HepG2 (cell line): ENCODE data around the gene ZBTB22. TPM values are rescaled to one million over a fixed set of nuclear protein-coding genes. Genes with fewer than 3 reads are reported as not detected.
A peak's percentile ranks its signal among the peaks of the same experiment; 100 is the strongest.

Source experiments
- CREB3 ChIP-seq: sonication (generic); formaldehyde crosslinking; IDR thresholded peaks from 2 replicates; pipeline ENCODE4 v1.5.0; 2020; ENCODE audit warnings: missing genetic modification reagents
- CREBL2 ChIP-seq: sonication (generic); formaldehyde crosslinking; IDR thresholded peaks from 2 replicates; pipeline ENCODE4 v1.8.1; 2023; ENCODE audit warnings: missing genetic modification reagents, mild to moderate bottlenecking, borderline replicate concordance
- DNMT1 ChIP-seq: sonication (generic); formaldehyde crosslinking; IDR thresholded peaks from 2 replicates; pipeline ENCODE4 v1.5.1; 2020; ENCODE audit warnings: mild to moderate bottlenecking, missing genetic modification reagents
- HIC2 ChIP-seq: sonication (generic); formaldehyde crosslinking; IDR thresholded peaks from 2 replicates; pipeline ENCODE4 v1.9.0; 2022; ENCODE audit warnings: low read depth, missing genetic modification reagents
- MAF1 ChIP-seq: sonication (generic); formaldehyde crosslinking; IDR thresholded peaks from 2 replicates; pipeline ENCODE4 v1.5.0; 2020; ENCODE audit warnings: missing genetic modification reagents, borderline replicate concordance
- MAFK ChIP-seq, 2 experiments: IDR thresholded peaks in 1 of 2; conservative IDR thresholded peaks in 1 of 2; 2 replicates each; pipeline ENCODE4 v1.6.1; 2011; ENCODE audit warnings: improper control_type of control experiment in 2 of 2, low read length in 2 of 2
- MEIS1 ChIP-seq: sonication (generic); formaldehyde crosslinking; IDR thresholded peaks from 2 replicates; pipeline ENCODE4 v1.9.0; 2021; ENCODE audit warnings: mild to moderate bottlenecking, missing genetic modification reagents, moderate library complexity, borderline replicate concordance
- MZF1 ChIP-seq: sonication (generic); formaldehyde crosslinking; IDR thresholded peaks from 2 replicates; pipeline ENCODE4 v1.8.1; 2023; ENCODE audit warnings: mild to moderate bottlenecking, missing genetic modification reagents, borderline replicate concordance
- NFE2L1 ChIP-seq: sonication (generic); formaldehyde crosslinking; IDR thresholded peaks from 2 replicates; pipeline ENCODE4 v1.4.0; 2020; ENCODE audit warnings: missing genetic modification reagents, mild to moderate bottlenecking, borderline replicate concordance
- NFIB ChIP-seq: sonication (generic); formaldehyde crosslinking; IDR thresholded peaks from 2 replicates; pipeline ENCODE4 v1.9.0; 2021; ENCODE audit warnings: missing genetic modification reagents, mild to moderate bottlenecking, borderline replicate concordance
- RBFOX2 ChIP-seq: fragments of 200-400 bp; formaldehyde crosslinking; IDR thresholded peaks from 2 replicates; pipeline ENCODE4 v1.6.1; 2017; ENCODE audit warnings: low read depth, mild to moderate bottlenecking, low read length
- SIN3A ChIP-seq: IDR thresholded peaks from 2 replicates; pipeline ENCODE4 v1.6.1; 2011; ENCODE audit warnings: low read depth, mild to moderate bottlenecking, control low read depth, low read length, borderline replicate concordance
- THYN1 ChIP-seq: sonication (generic); formaldehyde crosslinking; IDR thresholded peaks from 2 replicates; pipeline ENCODE4 v1.8.1; 2023; ENCODE audit warnings: low read depth, mild to moderate bottlenecking, moderate library complexity, missing genetic modification reagents, borderline replicate concordance
- YEATS2 ChIP-seq: sonication (generic); formaldehyde crosslinking; IDR thresholded peaks from 2 replicates; pipeline ENCODE4 v1.4.0; 2020; ENCODE audit warnings: missing genetic modification reagents, borderline replicate concordance
- ZFP82 ChIP-seq: sonication (generic); formaldehyde crosslinking; IDR thresholded peaks from 2 replicates; pipeline ENCODE4 v1.5.1; 2020; ENCODE audit warnings: mild to moderate bottlenecking, missing genetic modification reagents, borderline replicate concordance
- ZFY ChIP-seq: sonication (generic); formaldehyde crosslinking; IDR thresholded peaks from 2 replicates; pipeline ENCODE4 v1.4.0; 2020; ENCODE audit warnings: missing genetic modification reagents
- ZKSCAN1 ChIP-seq: fragments of 150-350 bp; IDR thresholded peaks from 2 replicates; pipeline ENCODE4 v1.6.1; 2014; ENCODE audit warnings: low read length
- ZNF207 ChIP-seq: fragments of 450-650 bp; IDR thresholded peaks from 2 replicates; pipeline ENCODE4 v1.6.1; 2016; ENCODE audit warnings: antibody characterized with exemption, borderline replicate concordance
- ZNF367 ChIP-seq: sonication (generic); formaldehyde crosslinking; IDR thresholded peaks from 2 replicates; pipeline ENCODE4 v1.4.0; 2020; ENCODE audit warnings: missing genetic modification reagents, borderline replicate concordance
- ZNF431 ChIP-seq: sonication (generic); formaldehyde crosslinking; IDR thresholded peaks from 2 replicates; pipeline ENCODE4 v1.9.0; 2022; ENCODE audit warnings: missing genetic modification reagents, low read depth, mild to moderate bottlenecking, borderline replicate concordance
- ZNF530 ChIP-seq: sonication (generic); formaldehyde crosslinking; IDR thresholded peaks from 2 replicates; pipeline ENCODE4 v1.5.0; 2020; ENCODE audit warnings: low read depth, mild to moderate bottlenecking, missing genetic modification reagents
- ZNF703 ChIP-seq: sonication (generic); formaldehyde crosslinking; IDR thresholded peaks from 2 replicates; pipeline ENCODE4 v1.5.1; 2020; ENCODE audit warnings: missing genetic modification reagents, mild to moderate bottlenecking, moderate library complexity, borderline replicate concordance
- ZNF891 ChIP-seq: sonication (generic); formaldehyde crosslinking; IDR thresholded peaks from 2 replicates; pipeline ENCODE4 v1.5.0; 2020; ENCODE audit warnings: mild to moderate bottlenecking, missing genetic modification reagents
- polyA plus RNA-seq, 8 experiments: library from polyadenylated mRNA; depleted of rRNA in 3 of 8; stranded (reverse) in 7 of 8; unstranded in 1 of 8; fragments of >200 nt; fragmentation: Illumina TruSeq in 4 of 8; extraction: Trizol in 4 of 8; gene quantifications; 2 replicates each; pipeline versions ENCODE4 v1.2.1 to v1.2.3, GENCODE V29; 2011 to 2016; ENCODE audit warnings: low read depth in 4 of 8, missing spikeins in 1 of 8, mixed read lengths in 1 of 8; ENCODE audit not compliant: insufficient read depth in 1 of 8
- total RNA-seq, 5 experiments: library from RNA; depleted of rRNA; stranded (reverse); fragments of >200 nt; fragmentation: Illumina TruSeq; extraction: Trizol; gene quantifications; 2 replicates each; pipeline ENCODE4 v1.2.3, GENCODE V29; 2016; ENCODE audit warnings: low read depth in 1 of 5
- TF ChIP-seq, protein P1 (sequence below): sonication (generic); formaldehyde crosslinking; IDR thresholded peaks from 2 replicates; pipeline ENCODE4 v1.9.0; 2021; ENCODE audit warnings: missing genetic modification reagents, borderline replicate concordance

Gene ZBTB22
- total and polyA plus RNA-seq, 2 of the 13 experiments (the other 11 are each of a cell fraction or from before 2014, with no cell fraction given): 8.0 to 10.6 TPM

- TF ChIP-seq, protein P1, sequence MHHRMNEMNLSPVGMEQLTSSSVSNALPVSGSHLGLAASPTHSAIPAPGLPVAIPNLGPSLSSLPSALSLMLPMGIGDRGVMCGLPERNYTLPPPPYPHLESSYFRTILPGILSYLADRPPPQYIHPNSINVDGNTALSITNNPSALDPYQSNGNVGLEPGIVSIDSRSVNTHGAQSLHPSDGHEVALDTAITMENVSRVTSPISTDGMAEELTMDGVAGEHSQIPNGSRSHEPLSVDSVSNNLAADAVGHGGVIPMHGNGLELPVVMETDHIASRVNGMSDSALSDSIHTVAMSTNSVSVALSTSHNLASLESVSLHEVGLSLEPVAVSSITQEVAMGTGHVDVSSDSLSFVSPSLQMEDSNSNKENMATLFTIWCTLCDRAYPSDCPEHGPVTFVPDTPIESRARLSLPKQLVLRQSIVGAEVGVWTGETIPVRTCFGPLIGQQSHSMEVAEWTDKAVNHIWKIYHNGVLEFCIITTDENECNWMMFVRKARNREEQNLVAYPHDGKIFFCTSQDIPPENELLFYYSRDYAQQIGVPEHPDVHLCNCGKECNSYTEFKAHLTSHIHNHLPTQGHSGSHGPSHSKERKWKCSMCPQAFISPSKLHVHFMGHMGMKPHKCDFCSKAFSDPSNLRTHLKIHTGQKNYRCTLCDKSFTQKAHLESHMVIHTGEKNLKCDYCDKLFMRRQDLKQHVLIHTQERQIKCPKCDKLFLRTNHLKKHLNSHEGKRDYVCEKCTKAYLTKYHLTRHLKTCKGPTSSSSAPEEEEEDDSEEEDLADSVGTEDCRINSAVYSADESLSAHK (CRISPR knock-in tag): no peak
- TF ChIP-seq CREB3 (CRISPR knock-in tag): no peak
- TF ChIP-seq ZFY: peak; percentile 87
- no peak for TF ChIP-seq MAFK (conservative IDR thresholded peaks at IDR 0.05 in 1 of 2, IDR thresholded peaks at IDR 0.05 in 1 of 2; ENCODE audit: low read length in 2 of 2)
- 0 out of 2 replicates have a peak, but pooled peaks have one; percentile 67 for TF ChIP-seq MEIS1 (CRISPR knock-in tag)
- 0 out of 2 replicates have a peak, but pooled peaks have one; percentile 55 for TF ChIP-seq MZF1 (CRISPR knock-in tag)
- TF ChIP-seq ZNF431 (CRISPR knock-in tag): 0 out of 2 replicates have a peak, but pooled peaks have one; percentile 61
- peak; percentile 22; the same call in 1 of the 2 replicates for TF ChIP-seq SIN3A
- no peak for TF ChIP-seq ZKSCAN1
- no peak for TF ChIP-seq NFIB (CRISPR knock-in tag)
- peak; percentile 78 for TF ChIP-seq RBFOX2
- 0 out of 2 replicates have a peak, but pooled peaks have one; percentile 42 for TF ChIP-seq YEATS2 (CRISPR knock-in tag)
- peak; percentile 64 for TF ChIP-seq ZNF891 (CRISPR knock-in tag)
- TF ChIP-seq THYN1: no peak
- TF ChIP-seq ZNF703 (CRISPR knock-in tag): no peak
- TF ChIP-seq ZNF530: no peak
- TF ChIP-seq ZNF207: no peak
- TF ChIP-seq NFE2L1 (CRISPR knock-in tag): no peak
- no peak for TF ChIP-seq DNMT1 (CRISPR knock-in tag)
- no peak for TF ChIP-seq CREBL2 (CRISPR knock-in tag)
- TF ChIP-seq HIC2 (CRISPR knock-in tag): no peak
- no peak for TF ChIP-seq ZNF367 (CRISPR knock-in tag)
- TF ChIP-seq ZFP82: no peak; the same call in 1 of the 2 replicates
- no peak for TF ChIP-seq MAF1 (CRISPR knock-in tag)
Measured at GRCh38 chr6:33313709-33314514, 3.6 kb downstream of the ZBTB22 start, which contains the start of gene TAPBP (continued).
